A673 (cell line): ENCODE results near the gene NCKAP5.

Experiments used
- CTCF ChIP-seq: fragments of 300-800, 200-600 bp; sonication (generic); conservative IDR thresholded peaks from 2 replicates; pipeline ENCODE4 v1.5.1; 2017; ENCODE audit warnings: low read depth, mild to moderate bottlenecking, antibody characterized with exemption, low read length, moderate library complexity, mixed read lengths
- EZH2 ChIP-seq: fragments of 200-600 bp; sonication (generic); IDR thresholded peaks from 2 replicates; pipeline ENCODE4 v1.6.1; 2017; ENCODE audit warnings: borderline replicate concordance, low read depth, mild to moderate bottlenecking, mixed read lengths, antibody characterized with exemption, low read length; ENCODE audit not compliant: poor library complexity, severe bottlenecking

DNA sequence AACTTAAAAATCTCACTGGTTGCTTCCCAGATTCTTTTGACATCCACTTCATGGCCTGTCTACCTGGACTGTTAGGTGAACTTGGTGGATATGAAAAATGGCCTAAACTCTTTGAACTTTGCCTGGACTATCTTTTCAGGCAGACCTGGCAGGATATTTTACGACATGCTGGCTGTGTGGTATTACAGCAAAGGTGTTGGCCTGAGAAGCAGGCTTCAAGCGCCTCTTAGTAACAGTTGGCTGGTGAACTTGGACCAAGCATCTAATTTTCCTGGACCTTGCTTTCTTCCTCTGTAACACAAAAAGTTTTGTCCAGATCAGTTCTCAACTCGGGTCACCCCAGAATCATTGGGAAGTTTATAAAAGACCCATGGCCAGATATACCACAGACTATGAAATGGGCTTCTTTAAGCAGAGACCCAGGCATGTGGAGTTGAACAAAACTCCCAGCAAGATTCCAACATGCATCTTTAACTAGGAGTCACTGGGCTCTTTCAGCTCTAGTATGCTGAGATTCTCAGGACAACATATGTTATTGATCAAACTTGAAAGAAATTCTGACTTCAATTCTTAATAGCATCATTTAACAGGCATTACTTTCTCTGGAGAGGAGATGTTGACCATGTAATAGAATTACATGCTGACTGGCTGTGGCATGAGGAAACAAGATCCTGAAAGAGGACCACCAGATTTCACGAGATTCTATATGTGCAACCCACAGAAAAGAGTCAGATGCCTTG, 902.7 kb downstream of the NCKAP5 start:
- TF ChIP-seq CTCF (no peak), EZH2 (no peak)
